Colonic mucosa (tissue), 4 donors: ENCODE results near the gene SLC19A1. TPM values are rescaled to one million over a fixed set of nuclear protein-coding genes. Genes with fewer than 3 reads are reported as not detected.

Experiments
- DNase-seq: peaks from one replicate; pipeline ENCODE4 v3.0.0-alpha.2; 2020
- H3K27ac ChIP-seq: fragments of 200-600 bp; one replicate; pipeline ENCODE4 v1.8.0; 2021
- H3K27me3 ChIP-seq: fragments of 200-600 bp; one replicate; pipeline ENCODE4 v1.8.0; 2021
- H3K36me3 ChIP-seq: fragments of 200-600 bp; one replicate; pipeline ENCODE4 v1.8.0; 2021
- H3K4me1 ChIP-seq: fragments of 200-600 bp; one replicate; pipeline ENCODE4 v1.8.0; 2021; ENCODE audit warnings: mild to moderate bottlenecking
- H3K4me3 ChIP-seq: fragments of 200-600 bp; one replicate; pipeline ENCODE4 v1.8.0; 2021
- H3K9ac ChIP-seq, 2 donors: one replicate each; pipeline ENCODE4 v1.7.0; 2013; ENCODE audit warnings: control low read depth in 2 of 2, low read depth in 2 of 2, low read length in 2 of 2
- H3K9me3 ChIP-seq: fragments of 200-600 bp; one replicate; pipeline ENCODE4 v1.8.0; 2021
- intact Hi-C: fragments of 100-400 bp; cut with DNase I; formaldehyde crosslinking; loops from one replicate; pipeline ENCODE4 v1.14.1; 2022
- total RNA-seq, 2 donors: library from RNA; stranded (reverse); fragmentation: NEBNext Ultra II Directional in 1 of 2; extraction: Animal tissue kit (Norgen Biotek cat#: 25700) in 1 of 2; gene quantifications; one replicate each; pipeline ENCODE4 v1.2.1, GENCODE V29; 2021
- TF ChIP-seq, protein P1 (sequence below): fragments of 200-600 bp; IDR thresholded peaks from one replicate; pipeline ENCODE4 v1.8.0; 2022; ENCODE audit warnings: antibody characterized with exemption, mild to moderate bottlenecking
- donor health status: healthy.
- donor health status: DM: no; HTN: no; CAD: no.
- donor health status: DM: no; HTN: no; CAD: no.

SLC19A1 gene
- total RNA-seq, 2 donors from 2014 or later, result 10.7 to 25.3 TPM

DNA sequence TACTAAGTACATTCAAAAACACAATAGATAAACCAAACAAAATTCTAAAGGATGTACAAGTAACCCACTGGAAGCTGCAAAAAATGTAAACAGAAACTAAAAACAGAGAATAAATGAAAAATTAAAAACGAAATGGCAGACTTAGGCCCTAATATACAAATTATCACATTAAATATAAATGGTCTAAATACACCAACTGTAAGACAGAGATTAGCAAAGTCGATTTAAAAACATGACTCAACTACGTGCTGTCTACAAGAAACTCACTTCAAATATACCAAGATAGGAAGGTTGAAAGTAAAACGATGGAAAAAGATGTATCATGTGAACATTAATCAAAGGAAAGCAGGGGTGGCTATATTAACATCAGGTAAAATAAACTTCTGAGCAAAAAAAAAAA, 23.1 kb downstream of the SLC19A1 start:
- TF ChIP-seq, protein P1, sequence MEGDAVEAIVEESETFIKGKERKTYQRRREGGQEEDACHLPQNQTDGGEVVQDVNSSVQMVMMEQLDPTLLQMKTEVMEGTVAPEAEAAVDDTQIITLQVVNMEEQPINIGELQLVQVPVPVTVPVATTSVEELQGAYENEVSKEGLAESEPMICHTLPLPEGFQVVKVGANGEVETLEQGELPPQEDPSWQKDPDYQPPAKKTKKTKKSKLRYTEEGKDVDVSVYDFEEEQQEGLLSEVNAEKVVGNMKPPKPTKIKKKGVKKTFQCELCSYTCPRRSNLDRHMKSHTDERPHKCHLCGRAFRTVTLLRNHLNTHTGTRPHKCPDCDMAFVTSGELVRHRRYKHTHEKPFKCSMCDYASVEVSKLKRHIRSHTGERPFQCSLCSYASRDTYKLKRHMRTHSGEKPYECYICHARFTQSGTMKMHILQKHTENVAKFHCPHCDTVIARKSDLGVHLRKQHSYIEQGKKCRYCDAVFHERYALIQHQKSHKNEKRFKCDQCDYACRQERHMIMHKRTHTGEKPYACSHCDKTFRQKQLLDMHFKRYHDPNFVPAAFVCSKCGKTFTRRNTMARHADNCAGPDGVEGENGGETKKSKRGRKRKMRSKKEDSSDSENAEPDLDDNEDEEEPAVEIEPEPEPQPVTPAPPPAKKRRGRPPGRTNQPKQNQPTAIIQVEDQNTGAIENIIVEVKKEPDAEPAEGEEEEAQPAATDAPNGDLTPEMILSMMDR, result no peak
- H3K9ac ChIP-seq, result no peak overlapping the region

DNA sequence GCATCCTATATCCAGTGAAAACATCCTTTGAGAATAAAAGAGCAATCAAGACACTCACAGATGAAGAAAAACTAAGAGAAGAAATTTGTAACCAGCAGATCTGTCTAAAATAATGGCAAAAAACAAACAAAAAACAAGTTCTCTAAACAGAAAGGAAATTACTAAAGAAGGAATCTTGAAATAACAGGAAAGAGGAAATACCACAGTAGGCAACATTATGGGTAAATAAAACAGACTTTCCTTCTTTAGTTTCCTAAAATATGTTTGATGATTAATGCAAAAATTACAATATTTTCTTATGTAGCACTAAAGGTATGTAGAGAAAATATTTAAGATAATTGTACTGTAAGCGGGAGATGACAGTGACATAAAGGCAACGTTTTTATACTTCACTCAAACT, 23.5 kb downstream of the SLC19A1 start:
- H3K27me3 ChIP-seq, result no peaks in the 10 kb centered on the region
- no peak overlapping the region for H3K4me3 ChIP-seq
- no peak overlapping the region for H3K27ac ChIP-seq
- intact Hi-C loops, result no loop called here
- H3K4me1 ChIP-seq, result no peaks in the 10 kb centered on the region
- DNase-seq, result no peak
- no peaks in the 10 kb centered on the region for H3K9me3 ChIP-seq
- TF ChIP-seq, protein P1, result no peak
- no peak overlapping the region for H3K9ac ChIP-seq
- no peaks in the 10 kb centered on the region for H3K36me3 ChIP-seq

More for the DNA sequence above, 23.1 kb downstream of the SLC19A1 start:
- no peaks in the 10 kb centered on the region for H3K9me3 ChIP-seq
- H3K27ac ChIP-seq, result no peak overlapping the region
- no peak for DNase-seq
- H3K4me1 ChIP-seq, result no peaks in the 10 kb centered on the region
- H3K4me3 ChIP-seq, result no peak overlapping the region
- H3K36me3 ChIP-seq, result no peaks in the 10 kb centered on the region
- intact Hi-C loops, result no loop called here
- no peaks in the 10 kb centered on the region for H3K27me3 ChIP-seq

- Histone ChIP-seq H3K27ac (no peak overlapping the region), H3K4me3 (no peak overlapping the region), H3K4me1 (no peaks in the 10 kb centered on the region), H3K36me3 (no peaks in the 10 kb centered on the region), H3K9me3 (no peaks in the 10 kb centered on the region), H3K9ac (no peak overlapping the region), H3K27me3 (no peaks in the 10 kb centered on the region)
- TF ChIP-seq, protein P1, result no peak
- intact Hi-C loops, result no loop called here
- DNase-seq, result no peak
Measured at GRCh38 chr21:45517249-45518065, 24.8 kb downstream of the SLC19A1 start.

- TF ChIP-seq, protein P1, result no peak
- Histone ChIP-seq H3K9ac (no peak overlapping the region), H3K27ac (no peak overlapping the region), H3K36me3 (no peaks in the 10 kb centered on the region), H3K27me3 (no peaks in the 10 kb centered on the region), H3K4me1 (no peaks in the 10 kb centered on the region), H3K4me3 (no peak overlapping the region), H3K9me3 (no peaks in the 10 kb centered on the region)
- intact Hi-C loops, result no loop called here
- DNase-seq, result no peak
Measured at GRCh38 chr21:45516671-45517151, 25.5 kb downstream of the SLC19A1 start.

- Histone ChIP-seq H3K4me3 (no peak overlapping the region), H3K36me3 (no peaks in the 10 kb centered on the region), H3K4me1 (no peaks in the 10 kb centered on the region), H3K27ac (no peak overlapping the region), H3K9ac (no peak overlapping the region), H3K9me3 (no peaks in the 10 kb centered on the region), H3K27me3 (no peaks in the 10 kb centered on the region)
- intact Hi-C loops, result no loop called here
- DNase-seq, result no peak
- TF ChIP-seq, protein P1, result no peak
Measured at GRCh38 chr21:45516071-45516670, 26.1 kb downstream of the SLC19A1 start.
